ENCODE results near the gene ZFP36L1.

The ZFP36L1 gene

DNA sequence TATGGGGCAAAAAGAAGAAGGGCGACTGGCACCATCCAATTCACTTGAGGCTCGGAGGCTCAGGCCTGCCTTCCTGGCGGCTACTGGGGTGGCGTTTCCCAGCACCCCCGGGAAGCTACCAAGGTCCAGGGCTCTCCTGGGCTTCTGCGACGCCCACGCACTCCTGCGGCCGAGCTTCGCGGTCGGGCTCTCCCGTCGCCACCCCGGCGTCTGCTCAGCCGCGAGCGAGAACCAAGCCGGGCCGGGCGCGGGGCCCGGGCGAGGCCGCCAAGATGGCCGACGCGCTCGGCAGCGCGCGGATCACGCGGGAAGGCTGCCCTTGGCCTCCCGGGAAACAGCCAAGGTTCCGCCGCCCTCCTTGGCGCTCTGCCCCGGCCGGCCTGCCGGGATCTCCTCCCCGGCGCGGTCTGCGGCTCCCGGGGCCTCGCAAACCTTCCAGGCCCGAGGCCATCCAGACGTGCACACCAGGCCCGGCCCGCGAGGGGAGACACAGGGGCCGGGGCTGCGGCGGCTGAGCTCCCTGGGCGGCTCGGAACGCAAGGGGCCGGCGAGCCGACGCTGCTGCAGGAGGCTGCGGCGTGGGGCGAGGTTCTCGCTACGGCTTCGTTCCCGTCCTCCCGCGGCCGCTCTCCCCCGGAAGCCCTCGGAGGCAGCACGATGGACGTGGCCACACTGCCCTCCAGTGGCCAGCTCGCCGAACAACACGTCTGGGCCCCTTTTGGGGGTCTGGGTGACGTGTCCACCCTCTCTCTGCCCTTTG lies 23.5 kb upstream of the ZFP36L1 start:
- FAIRE-seq: no peak

DNA sequence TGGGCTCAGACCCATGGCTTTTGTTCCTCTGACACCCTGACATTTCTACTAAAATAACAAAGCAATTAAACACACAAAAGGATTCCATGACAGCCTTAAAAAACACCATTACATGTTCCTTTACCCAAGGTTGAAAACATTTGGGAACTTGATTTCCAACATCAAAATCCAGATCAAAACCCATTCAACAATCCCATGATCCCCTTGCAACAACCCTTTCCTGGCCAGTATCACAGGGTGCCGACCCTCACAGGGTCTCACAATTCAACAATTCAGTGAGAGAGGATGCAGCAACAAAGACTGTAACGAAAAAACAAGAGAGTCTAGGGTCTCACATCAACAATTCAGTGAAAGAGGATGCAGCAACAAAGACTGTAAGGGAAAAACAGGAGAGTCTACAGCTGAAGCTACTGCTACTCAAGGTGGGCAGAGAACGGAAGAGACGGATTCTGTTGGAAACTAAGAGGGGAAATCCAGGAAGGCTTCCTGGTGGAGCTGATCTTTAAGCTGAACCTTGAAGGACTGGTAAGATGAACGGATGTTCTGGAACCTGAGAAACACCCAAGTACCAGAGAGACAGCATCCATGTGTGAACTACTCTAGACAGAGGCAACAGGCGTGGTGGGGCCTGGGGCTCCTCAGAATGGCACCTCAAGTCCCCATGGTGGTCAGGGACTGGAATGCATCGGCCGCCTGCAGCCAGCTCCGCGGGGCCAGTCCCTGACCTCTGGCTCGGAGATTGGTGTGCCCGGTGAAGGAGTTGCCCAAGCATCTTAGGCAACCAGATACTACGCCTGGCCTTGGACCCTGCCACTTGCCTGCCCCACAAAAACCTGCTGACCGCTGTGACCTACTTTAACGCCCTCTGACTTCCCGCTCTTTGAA lies 22.7 kb upstream of the ZFP36L1 start:
- no peak for FAIRE-seq

DNA sequence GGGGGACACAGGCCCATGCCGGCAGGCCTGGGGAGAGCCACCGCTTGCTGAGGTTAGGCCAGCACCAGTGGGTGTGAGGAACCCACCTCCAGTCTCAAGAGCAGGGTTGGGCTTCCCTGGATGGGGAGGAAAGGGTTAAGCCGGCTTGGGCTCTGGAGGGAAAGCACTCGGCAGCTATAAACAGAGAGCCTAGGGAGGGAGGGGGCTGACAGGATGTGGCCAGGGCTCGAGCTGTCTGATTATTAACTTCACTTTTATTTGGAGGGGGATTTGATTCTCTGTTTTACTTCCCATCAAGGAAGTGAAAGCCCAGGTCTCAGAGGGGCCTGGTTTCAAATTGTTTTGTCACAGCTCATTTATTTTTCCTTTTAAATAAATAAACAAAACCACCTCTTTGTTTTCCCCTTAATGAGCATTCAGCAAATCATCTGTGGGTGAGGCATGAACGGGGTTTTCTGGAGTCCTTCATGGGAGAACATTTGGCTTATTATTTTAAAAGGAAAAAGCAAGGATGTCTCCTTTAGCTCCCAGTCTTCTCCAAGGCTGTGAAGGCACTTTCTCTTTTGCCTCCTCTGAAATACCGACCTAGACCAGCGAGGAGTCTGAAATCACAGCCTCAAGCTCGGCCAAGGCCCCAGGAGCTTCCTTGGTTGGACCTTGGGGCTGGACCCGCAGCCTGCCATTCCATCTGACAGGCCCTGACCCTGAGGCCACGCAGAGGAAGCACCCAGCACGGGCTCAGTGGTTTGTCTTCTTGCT lies 21.9 kb upstream of the ZFP36L1 start:
- FAIRE-seq: peak; percentile 33

DNA sequence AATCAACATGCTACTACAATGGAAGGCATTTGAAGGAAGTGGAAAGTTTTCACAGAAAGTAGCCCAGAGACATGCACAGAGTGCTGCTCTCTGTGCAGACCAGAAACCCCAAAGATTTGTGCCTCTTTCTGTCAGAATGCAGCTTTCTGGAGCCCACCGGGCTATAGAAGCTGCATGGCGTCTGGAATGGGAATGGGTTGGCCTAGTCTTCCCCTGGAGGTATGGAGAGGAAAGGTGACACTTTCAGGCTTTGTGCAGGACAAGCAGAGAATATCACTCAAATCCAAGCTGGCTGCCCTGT lies 21.3 kb upstream of the ZFP36L1 start:
- FAIRE-seq: no peak

DNA sequence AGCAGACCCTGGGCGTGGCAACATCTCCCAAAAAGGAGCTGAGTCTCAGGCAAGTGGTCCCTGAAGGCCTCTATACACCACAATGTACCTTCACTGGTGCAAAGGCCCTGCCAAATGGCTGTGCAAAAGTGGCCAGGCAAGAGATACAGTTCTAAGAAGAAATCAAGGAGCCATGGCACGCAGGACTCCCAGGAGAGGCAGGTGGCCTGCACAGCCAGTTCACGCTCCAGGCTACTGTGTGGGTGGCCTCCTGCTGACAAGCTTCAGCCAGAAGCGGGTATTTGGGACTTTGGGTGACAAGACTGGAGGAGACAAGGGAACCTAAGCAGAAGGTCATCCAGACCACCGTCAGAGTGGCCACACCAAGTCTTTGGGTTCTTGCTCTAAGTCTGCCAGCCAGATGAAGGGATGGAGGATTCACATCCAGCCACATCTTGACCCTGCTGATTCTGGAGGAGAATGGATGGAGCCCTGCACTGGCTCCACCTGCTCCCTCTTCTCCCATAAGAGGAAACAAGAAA lies 20.5 kb upstream of the ZFP36L1 start:
- FAIRE-seq: no peak

DNA sequence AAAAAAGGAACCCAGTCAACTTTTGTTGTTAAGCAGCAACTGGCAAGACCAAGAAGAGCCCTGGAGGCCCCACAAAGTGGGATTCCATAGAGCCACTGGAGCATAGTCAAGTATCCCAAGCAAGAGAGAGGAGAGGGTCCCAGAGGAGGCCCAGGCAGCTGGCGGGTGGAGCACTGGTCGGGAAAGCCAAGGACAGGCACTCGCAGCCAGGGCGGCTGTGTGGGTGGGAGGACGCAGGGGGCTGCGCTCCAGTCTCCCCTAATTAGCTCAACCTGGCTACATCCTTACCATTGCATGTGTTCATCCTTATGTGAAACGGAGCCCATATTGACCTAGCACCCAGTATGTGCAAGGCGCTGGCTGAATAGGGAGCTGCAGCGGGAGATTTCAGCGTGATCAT lies 18.3 kb upstream of the ZFP36L1 start:
- FAIRE-seq: no peak

DNA sequence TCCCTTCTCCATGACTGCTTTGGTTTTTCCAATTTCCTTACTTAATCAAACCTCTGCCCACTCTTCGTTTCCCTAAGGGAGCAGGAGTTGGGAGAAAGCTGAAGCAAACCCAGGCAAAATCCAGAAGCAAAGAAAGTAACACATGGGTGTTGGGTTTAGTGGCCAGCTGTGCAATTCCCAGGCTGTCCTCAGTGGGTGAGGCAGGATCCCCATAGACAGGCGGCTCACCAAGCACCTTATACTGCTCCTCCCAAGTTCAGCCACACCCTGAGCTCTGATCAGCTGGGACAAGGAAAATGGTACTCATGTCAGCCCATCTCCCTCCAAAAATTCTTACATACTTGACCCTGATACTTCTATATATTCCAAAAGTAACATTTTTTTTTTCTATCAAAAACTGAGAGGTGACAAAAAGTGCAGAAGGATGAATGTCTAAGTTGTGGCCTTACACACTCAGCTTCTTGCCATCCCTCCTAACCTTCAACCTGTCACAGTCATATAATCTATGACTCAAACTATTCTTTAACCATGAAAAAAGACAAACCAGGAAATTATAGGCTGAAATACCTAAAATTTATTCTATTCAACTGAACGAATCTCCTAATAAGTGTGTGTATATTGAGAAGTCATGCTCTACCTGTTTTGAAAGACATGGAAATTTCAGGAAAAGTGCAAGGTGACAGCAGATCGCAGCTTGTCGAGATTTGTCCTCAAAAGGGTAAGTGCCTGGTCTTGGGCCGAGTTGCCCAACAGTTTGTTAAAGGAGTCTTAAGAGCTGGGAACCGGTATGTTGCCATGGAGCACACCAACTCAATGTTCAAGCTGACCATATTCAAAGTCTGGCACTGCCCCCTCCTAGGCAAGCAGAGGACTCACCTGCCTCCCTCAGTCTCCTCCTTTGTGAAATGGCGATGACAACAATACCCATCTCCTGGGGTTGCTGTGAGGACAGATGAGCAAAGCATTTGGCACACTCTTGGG lies 17.6 kb upstream of the ZFP36L1 start:
- no peak for FAIRE-seq

DNA sequence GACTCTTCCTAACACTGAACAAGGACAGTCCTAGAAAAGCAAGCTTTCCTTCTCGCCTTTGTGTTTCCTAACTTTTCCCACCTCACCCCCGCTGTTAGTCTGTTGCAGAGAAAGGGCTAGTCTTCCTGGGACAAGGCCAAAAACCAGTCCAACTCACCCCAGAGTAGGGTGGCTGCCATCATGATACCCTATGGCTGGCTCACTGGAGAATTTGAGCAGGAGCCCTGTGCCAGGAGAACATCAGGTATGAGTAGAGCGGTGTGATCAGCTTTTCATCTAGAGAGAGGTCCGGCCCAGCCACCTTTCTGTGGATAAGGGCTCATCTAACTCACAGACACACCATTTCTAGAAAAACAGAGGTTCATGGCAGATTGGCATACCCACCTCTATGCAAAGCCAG lies 16.7 kb upstream of the ZFP36L1 start:
- no peak for FAIRE-seq

DNA sequence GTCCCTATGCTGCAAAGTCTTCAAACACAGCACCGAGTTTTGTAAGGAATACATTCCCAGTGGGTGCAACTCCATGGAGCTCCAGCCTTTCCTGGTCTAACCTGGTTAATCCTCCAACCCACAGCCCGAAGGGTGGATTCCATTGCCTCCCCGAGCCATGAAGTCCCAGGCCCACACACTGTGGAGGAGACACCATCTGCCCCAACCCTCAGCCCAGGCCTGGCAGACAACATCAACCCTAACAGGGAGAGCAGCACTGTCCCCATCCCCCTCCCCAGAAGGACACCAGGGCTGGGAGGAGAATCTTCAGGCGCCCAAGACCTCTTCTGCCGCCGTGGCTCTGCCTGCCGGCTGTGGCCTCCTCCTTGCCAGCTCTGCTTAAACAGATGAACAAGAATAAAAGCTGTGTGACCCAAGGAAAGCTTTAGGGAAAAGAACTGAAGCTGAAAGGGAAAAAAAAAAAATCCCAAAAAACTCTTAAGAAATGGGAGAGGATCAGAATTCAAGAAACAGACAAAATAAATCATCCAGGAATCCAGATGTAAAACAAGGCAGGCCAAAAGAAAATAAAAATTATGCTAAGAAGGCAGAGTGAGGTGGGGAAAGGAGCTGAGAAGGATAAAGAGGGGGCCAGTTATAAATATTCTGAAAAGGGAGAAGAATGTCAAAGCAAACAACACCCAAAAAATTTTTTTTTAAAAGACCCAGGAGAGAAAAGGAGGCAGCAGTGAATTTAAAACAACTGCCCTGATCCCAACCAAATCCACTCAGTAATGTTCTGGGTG lies 16.0 kb upstream of the ZFP36L1 start:
- FAIRE-seq: peak; percentile 90

DNA sequence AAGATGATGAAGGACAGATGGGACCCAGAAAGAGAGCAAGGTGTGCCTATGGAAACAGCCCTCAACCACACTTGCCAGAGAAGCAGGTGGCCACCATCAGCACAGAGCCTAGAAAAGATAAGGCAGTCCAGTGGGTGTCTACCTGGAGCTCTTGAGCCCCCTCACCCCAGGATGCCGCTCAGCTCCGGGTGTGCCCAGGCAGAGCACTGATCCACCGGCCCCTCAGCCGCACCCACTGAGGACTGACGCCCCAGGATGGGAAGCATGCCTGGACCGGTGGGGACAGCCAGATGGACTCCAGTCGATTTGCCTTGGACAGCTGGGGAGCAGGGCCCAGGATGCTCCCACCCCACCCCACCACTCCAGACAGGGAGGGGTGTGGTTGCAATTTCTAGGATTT lies 15.1 kb upstream of the ZFP36L1 start:
- no peak for FAIRE-seq

DNA sequence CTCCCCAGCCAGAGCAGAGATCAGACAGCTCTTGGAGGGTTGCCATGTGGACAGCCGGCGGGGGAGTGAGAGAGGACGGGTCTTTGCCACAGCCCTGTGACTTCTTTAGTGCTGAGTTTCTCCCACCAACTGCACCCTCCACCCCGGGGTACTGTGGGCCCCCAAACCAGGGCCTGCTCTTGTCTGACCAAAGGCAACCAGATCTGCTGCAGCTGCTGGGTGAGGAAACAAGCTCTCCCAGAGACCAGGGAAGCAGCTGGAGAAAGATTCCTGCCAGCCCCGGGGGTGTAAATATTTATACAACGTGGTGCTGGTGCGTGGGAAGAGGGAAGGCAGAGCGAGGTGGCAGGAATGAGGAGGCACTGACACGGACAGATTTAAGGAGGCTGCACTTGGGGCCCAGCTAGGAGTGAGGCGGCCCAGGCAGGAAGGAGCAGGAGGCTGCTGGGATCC lies 14.3 kb upstream of the ZFP36L1 start:
- peak; percentile 31 for FAIRE-seq

DNA sequence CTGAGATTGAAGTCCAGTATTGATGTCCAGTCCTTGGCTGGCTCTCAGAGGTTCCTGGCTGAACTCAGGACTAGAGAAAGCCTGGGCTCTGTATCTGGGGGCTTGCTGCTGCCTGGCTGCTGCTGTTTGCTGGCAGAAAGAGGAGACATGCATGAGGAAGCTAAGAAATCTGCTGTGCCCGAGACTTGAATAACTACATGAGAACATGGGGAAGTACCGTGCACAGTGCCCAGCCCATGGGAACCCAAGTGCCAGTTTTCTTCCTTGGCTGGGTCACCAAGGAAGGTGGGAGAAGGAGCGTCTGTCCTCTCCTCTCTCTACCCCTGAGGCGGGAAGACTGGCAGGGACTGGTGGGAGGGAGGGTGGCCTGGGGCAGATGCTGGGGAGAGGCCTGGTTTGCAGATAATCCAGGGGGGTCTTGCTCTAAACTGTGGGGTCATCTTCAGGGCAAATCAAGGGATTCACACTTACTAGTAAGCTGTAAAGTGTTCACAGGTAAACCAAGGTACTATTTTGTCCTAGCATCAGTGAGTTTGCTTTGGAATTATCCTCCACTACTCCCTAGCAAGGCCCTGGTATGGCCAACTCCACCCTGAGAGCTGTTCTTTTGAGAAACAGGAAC lies 13.8 kb upstream of the ZFP36L1 start:
- no peak for FAIRE-seq

DNA sequence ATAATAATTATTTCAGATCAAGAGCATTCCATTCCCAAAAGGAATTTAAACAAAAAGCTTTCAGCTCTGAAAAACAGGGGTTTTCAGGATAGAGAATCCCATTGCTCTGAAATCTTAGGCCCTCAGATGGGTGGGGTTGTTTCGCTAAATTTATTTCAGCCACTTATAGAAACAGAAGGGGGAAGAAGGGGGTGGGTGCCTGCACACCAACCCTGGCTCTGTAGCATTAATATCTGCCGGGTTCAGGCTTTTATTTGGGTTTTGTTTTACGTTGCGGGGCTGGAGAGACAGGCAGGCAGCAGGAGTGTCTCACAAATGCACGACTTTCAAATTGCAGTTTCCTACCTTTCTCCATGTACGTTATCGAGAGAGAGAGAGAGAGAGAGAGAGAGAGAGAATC lies 12.5 kb upstream of the ZFP36L1 start:
- FAIRE-seq: peak; percentile 8

DNA sequence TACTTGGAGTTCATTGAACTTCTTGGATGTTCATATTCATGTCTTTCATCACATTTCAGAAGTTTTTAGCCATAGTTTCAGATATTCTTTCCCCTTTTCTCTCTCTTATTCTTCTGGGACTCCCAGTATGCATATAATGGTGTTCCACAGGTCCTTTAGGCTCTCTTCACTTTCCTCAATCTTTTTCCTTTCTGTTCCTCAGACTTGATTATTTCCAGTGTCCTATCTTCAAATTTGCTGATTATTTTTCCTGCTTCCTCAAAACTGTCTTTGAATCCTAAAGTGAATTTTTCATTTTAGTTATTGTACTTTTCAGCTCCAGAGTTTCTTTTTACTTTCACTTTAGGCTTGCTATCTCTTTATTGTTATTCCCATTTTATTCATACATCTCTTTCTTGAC lies 8.8 kb upstream of the ZFP36L1 start:
- FAIRE-seq: no peak

DNA sequence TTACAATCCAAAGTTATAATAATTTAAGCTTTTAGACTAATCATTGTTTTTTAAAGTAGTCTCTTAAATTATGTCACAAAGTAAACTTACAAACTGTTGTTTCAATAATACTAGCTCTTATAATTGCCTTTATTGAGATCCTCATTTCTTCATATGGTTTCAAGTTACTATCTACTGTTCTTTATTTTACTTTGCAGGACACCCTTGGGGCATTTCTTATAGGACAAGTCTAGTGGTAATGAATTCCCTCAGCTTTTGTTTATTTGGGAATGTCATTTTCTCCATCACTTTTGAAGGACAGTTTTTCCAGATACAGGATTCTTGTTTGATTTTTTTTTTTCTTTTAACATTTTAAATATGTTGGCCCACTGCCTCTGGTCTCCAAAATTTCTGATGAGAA lies 8.1 kb upstream of the ZFP36L1 start:
- no peak for FAIRE-seq

DNA sequence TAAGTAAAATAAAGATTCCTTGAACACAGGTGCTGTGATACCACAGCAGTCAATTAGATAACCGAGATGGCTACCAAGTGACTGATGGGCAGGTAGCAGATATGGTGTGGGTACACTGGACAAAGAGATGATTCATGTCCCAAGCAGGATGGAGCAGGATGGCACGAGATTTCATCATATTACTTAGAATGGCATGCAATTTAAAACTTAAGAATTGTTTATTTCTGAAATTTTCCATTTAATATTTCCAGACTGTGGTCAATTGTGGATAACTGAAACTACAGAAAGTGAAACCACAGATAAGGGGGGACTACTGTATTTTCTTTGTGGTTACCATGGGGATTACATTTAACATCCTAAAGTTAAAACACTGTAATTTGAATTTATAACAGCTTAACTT lies 7.5 kb upstream of the ZFP36L1 start:
- FAIRE-seq: no peak

DNA sequence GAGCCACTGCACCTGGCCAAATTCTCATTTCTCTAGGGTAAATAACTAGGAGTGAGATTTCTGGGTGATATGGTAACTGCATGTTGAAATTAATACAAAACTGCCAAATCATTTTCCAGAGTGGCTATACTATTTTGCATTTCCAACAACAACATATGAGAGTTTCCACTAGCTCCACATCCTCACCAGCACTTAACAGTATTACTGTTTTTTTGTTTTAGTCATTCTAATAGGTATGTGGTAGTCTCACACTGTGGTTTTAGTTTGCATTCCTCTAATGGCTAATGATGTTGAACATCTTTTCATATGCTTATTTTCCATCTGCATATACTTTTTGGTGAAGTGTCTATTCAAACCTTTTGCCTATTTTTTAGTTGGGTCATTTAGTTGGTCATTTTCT lies 5.8 kb upstream of the ZFP36L1 start:
- no peak for FAIRE-seq

DNA sequence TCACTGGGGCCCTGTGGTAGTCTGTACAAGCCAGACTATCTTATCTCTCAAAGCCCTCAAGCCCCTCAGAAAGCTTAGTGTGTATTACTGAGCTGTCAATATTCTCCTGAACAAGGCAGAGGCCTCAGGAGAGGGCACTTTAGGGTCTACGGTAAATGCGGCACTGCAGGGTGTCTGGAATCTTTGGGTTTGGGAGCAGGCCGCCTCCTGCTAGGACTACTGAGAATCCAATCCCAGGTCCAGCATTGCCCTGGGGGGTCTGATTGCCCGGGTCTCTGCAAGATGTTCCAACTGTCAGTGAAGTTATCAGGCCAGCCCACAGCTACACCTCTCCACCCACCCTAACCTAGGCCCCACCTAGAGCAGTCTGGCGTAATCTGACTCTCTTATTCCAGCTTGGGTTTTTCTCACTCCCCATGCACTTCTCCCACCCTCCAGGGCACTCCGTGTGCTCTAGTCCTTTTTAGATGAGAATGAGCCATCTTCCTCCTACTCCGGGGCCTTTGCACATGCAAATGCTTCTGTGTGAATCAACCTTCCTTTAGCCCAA lies 4.3 kb upstream of the ZFP36L1 start:
- no peak for FAIRE-seq

DNA sequence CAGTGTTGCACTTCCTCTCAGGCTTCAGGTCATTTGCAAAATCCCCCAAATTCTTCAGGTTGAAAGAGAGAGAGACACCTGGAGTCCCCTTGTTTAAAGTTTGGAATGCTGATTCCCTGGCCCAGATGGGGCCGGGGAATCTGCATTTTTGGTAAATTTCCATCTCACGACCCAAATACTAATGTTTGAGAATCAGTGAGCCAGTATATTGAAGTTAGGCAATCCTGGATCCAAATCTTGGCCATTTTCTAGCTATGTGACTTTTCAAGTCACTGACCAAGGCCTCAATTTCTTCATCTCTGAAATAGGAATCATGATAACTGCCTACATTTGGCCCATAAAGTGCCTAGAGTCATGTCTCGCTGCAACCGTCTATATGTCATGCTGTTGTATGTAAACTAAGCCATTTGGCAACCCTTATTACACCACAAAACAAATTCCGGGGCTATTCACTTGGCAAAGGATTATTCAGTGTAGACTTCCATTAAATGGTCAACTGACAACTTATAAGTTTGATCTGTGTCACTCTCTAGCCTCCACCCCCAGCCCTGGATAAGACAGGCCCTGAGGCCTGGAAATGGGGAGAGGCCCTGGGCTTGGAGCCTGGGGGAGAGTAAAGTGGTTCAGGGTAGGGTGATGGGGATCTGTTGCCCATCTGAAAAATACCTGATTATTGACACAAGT lies 3.7 kb upstream of the ZFP36L1 start:
- FAIRE-seq: no peak
